Brain microvascular endothelial cell (primary cell): ENCODE results near the gene CTNNA3.
"Not testable (repeated sequence)": the region's sequence is repeated elsewhere in the genome, so short reads cannot be mapped to it uniquely, and the experiment has no call there.

Source experiments
- DNase-seq: peaks from one replicate; pipeline ENCODE4 v3.0.0-alpha.2; 2020
- H3K27ac ChIP-seq: fragments of 250-450 bp; sonication (Bioruptor Pico); 2 replicates; pipeline ENCODE4 v1.5.1; 2020; ENCODE audit warnings: mild to moderate bottlenecking, moderate library complexity
- H3K27me3 ChIP-seq: fragments of 250-450 bp; sonication (Bioruptor Pico); replicated peaks from 2 replicates; pipeline ENCODE4 v1.5.1; 2020; ENCODE audit warnings: mild to moderate bottlenecking
- H3K36me3 ChIP-seq: fragments of 250-450 bp; sonication (Bioruptor Pico); replicated peaks from 2 replicates; pipeline ENCODE4 v1.5.1; 2020; ENCODE audit warnings: mild to moderate bottlenecking
- H3K4me3 ChIP-seq: 2 replicates; pipeline ENCODE4 v1.5.1; 2011; ENCODE audit warnings: low read depth, mild to moderate bottlenecking, control low read depth, low read length, moderate library complexity
- CTCF ChIP-seq: IDR thresholded peaks from 2 replicates; pipeline ENCODE4 v1.5.1; 2011; ENCODE audit warnings: low read depth, mild to moderate bottlenecking, moderate library complexity, low read length, control low read depth, inconsistent platforms; ENCODE audit errors: missing control alignments
- in situ Hi-C: cut with HindIII; loops from 2 replicates; pipeline ENCODE4 v1.10.0; 2017; ENCODE audit warnings: low sequenced_read_pairs, low pct_ligation_motif_present

Gene CTNNA3

GRCh38 chr10:67225226-67225625 lies 470.8 kb downstream of the CTNNA3 start:
- no peaks in the 10 kb centered on the region for H3K27me3 ChIP-seq
- TF ChIP-seq CTCF = no peak
- no peaks in the 10 kb centered on the region for H3K36me3 ChIP-seq
- no peak for DNase-seq
- H3K27ac ChIP-seq = no peak overlapping the region
- no peak overlapping the region for H3K4me3 ChIP-seq
- in situ Hi-C loops = no loop called here

- in situ Hi-C loops = no loop called here
- Histone ChIP-seq H3K27me3 (no peaks in the 10 kb centered on the region), H3K27ac (no peak overlapping the region), H3K4me3 (no peak overlapping the region), H3K36me3 (no peaks in the 10 kb centered on the region)
- TF ChIP-seq CTCF = no peak
- no peak for DNase-seq
Measured at GRCh38 chr10:67224553-67224952, 471.4 kb downstream of the CTNNA3 start.

GRCh38 chr10:67222934-67223333 lies 473.1 kb downstream of the CTNNA3 start:
- in situ Hi-C loops = no loop called here
- Histone ChIP-seq H3K36me3 (no peaks in the 10 kb centered on the region), H3K27me3 (no peaks in the 10 kb centered on the region), H3K27ac (no peak overlapping the region), H3K4me3 (no peak overlapping the region)
- DNase-seq = no peak
- TF ChIP-seq CTCF = no peak

- DNase-seq = no peak
- H3K27me3 ChIP-seq = no peaks in the 10 kb centered on the region
- in situ Hi-C loops = no loop called here
- no peak overlapping the region for H3K27ac ChIP-seq
- TF ChIP-seq CTCF = no peak
- H3K4me3 ChIP-seq = no peak overlapping the region
- H3K36me3 ChIP-seq = no peaks in the 10 kb centered on the region
Measured at GRCh38 chr10:67221939-67222494, 474.0 kb downstream of the CTNNA3 start.

GRCh38 chr10:67211680-67212079 lies 484.3 kb downstream of the CTNNA3 start:
- TF ChIP-seq CTCF = no peak
- DNase-seq = no peak
- in situ Hi-C loops = no loop called here
- Histone ChIP-seq H3K27me3 (no peaks in the 10 kb centered on the region), H3K27ac (no peak overlapping the region), H3K4me3 (no peak overlapping the region), H3K36me3 (no peaks in the 10 kb centered on the region)

GRCh38 chr10:67207923-67208322 lies 488.1 kb downstream of the CTNNA3 start:
- H3K27me3 ChIP-seq, DNase-seq, in situ Hi-C loops, H3K4me3 ChIP-seq, H3K27ac ChIP-seq, H3K36me3 ChIP-seq: not testable (repeated sequence)
